ENCODE data around the gene RNASE13.
"Not testable (repeated sequence)": the region's sequence is repeated elsewhere in the genome, so short reads cannot be mapped to it uniquely, and the experiment has no call there.

Gene RNASE13

GRCh38 chr14:20989471-20989786 is 45.2 kb downstream of the RNASE13 start:
- Histone ChIP-seq H3K27me3 (ENCODE audit: control insufficient read depth in 1 of 2, insufficient read depth in 2 of 2, low read length in 2 of 2) (no peaks in the 10 kb centered on the region), H3K9ac (ENCODE audit: low read depth in 1 of 2, low read length in 2 of 2) (peak overlapping the region in 1 of 2 donors; percentile 44), H3K36me3 (ENCODE audit: control insufficient read depth in 1 of 2, insufficient read depth in 2 of 2, low read length in 2 of 2) (peaks cover 7 to 21% of the 10 kb centered on the region in 2 donors), H3K9me3 (ENCODE audit: control insufficient read depth in 1 of 2, low read length in 2 of 2) (no peaks in the 10 kb centered on the region), H3K27ac (ENCODE audit: low read depth, low read length) (peak overlapping the region; percentile 69), H3K4me3 (ENCODE audit: low read depth in 1 of 2, low read length in 2 of 2) (peak overlapping the region; percentile 50 to 100), H3K4me1 (ENCODE audit: control insufficient read depth in 1 of 2, insufficient read depth in 2 of 2, low read length in 2 of 2) (peaks cover 24 to 26% of the 10 kb centered on the region in 2 donors)

DNA sequence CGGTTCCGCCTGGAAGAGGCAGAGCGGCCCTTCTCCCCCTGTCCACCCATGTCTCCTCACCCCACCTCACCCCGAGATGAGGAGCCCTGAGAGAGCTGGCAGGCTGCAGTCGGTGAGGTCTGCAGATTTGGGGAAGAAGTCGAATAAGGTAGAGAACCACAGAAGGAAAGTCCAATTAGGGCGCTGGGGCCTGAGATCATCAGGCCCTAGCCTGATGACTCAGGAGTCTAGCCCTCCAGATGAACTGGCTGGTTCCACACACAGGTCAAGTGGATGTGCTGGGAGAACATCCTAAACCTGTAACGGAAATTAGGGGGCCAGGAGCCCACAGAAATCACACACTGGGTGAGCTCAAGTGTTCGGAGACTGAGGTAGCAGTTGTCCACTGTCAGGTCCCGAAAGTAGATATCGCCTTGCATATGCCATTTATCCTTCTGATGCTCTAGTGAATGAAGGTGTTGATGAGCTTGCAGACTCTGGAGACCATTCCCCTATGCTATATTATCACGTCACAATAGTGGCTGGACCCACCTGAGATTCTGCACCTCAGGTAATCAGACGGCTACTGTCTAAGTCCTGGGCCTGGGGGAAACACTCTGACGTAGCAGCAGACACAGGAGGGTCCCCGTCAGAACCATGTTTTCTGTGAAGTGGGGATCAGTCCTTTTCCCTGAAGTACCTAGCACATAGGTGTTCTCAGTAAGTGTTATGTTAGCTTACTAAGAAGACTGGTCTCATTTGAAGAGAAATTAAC is 45.7 kb downstream of the RNASE13 start:
- no peaks in the 10 kb centered on the region for H3K9me3 ChIP-seq (ENCODE audit: control insufficient read depth in 1 of 2, low read length in 2 of 2)
- no peaks in the 10 kb centered on the region for H3K27me3 ChIP-seq (ENCODE audit: control insufficient read depth in 1 of 2, insufficient read depth in 2 of 2, low read length in 2 of 2)
- H3K4me3 ChIP-seq (ENCODE audit: low read depth in 1 of 2, low read length in 2 of 2): peak overlapping the region; percentile 50 to 100
- H3K4me1 ChIP-seq (ENCODE audit: control insufficient read depth in 1 of 2, insufficient read depth in 2 of 2, low read length in 2 of 2): peaks cover 24 to 26% of the 10 kb centered on the region in 2 donors
- H3K27ac ChIP-seq (ENCODE audit: low read depth, low read length): peak overlapping the region; percentile 69
- peak overlapping the region; percentile 40 to 44 for H3K9ac ChIP-seq (ENCODE audit: low read depth in 1 of 2, low read length in 2 of 2)
- H3K36me3 ChIP-seq (ENCODE audit: control insufficient read depth in 1 of 2, insufficient read depth in 2 of 2, low read length in 2 of 2): peaks cover 7 to 15% of the 10 kb centered on the region in 2 donors

- Histone ChIP-seq H3K27me3 (ENCODE audit: control insufficient read depth in 1 of 2, insufficient read depth in 2 of 2, low read length in 2 of 2) (no peaks in the 10 kb centered on the region), H3K27ac (ENCODE audit: low read depth, low read length) (no peak overlapping the region), H3K9ac (ENCODE audit: low read depth in 1 of 2, low read length in 2 of 2) (no peak overlapping the region), H3K36me3 (ENCODE audit: control insufficient read depth in 1 of 2, insufficient read depth in 2 of 2, low read length in 2 of 2) (no peaks in the 10 kb centered on the region), H3K4me1 (ENCODE audit: control insufficient read depth in 1 of 2, insufficient read depth in 2 of 2, low read length in 2 of 2) (peaks cover 26 to 36% of the 10 kb centered on the region in 2 donors), H3K4me3 (ENCODE audit: low read depth in 1 of 2, low read length in 2 of 2) (no peak overlapping the region), H3K9me3 (ENCODE audit: control insufficient read depth in 1 of 2, low read length in 2 of 2) (no peaks in the 10 kb centered on the region)
These were observed 47.8 kb downstream of the RNASE13 start for GRCh38 chr14:20986811-20987210.

DNA sequence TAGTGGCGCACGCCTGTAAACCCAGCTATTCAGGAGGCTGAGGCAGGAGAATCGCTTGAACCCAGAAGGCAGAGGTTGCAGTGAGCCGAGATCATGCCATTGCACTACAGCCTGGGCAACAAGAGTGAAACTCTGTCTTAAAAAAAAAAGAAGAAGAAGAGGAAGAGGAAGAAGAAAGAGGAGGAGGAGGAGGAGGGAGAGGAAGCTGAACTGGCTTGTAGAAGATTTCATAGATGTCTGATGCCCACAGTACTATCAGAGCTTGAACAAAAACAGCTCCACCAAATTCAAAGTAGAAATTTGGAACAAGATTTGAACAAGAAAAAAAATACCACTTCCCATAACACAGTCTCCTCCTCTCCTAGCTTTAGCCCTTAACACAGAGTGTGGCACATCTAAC is 49.0 kb downstream of the RNASE13 start:
- peaks cover 16 to 30% of the 10 kb centered on the region in 2 donors for H3K4me1 ChIP-seq (ENCODE audit: control insufficient read depth in 1 of 2, insufficient read depth in 2 of 2, low read length in 2 of 2)
- H3K9me3 ChIP-seq (ENCODE audit: control insufficient read depth in 1 of 2, low read length in 2 of 2); H3K27me3 ChIP-seq (ENCODE audit: control insufficient read depth in 1 of 2, insufficient read depth in 2 of 2, low read length in 2 of 2); H3K4me3 ChIP-seq (ENCODE audit: low read depth in 1 of 2, low read length in 2 of 2); H3K36me3 ChIP-seq (ENCODE audit: control insufficient read depth in 1 of 2, insufficient read depth in 2 of 2, low read length in 2 of 2); H3K9ac ChIP-seq (ENCODE audit: low read depth in 1 of 2, low read length in 2 of 2); H3K27ac ChIP-seq (ENCODE audit: low read depth, low read length): not testable (repeated sequence)

Measured in duodenal mucosa (tissue), 2 donors.